C4-2B (cell line): Measurements from ENCODE around the gene CCDC9.

Experiments
- ZFX ChIP-seq: fragments of 450-650 bp; IDR thresholded peaks from 2 replicates; pipeline ENCODE4 v1.6.1; 2017
- TF ChIP-seq, protein P1 (sequence below): fragments of 450-650 bp; conservative IDR thresholded peaks from 2 replicates; pipeline ENCODE4 v1.5.1; 2017; ENCODE audit warnings: mild to moderate bottlenecking

DNA sequence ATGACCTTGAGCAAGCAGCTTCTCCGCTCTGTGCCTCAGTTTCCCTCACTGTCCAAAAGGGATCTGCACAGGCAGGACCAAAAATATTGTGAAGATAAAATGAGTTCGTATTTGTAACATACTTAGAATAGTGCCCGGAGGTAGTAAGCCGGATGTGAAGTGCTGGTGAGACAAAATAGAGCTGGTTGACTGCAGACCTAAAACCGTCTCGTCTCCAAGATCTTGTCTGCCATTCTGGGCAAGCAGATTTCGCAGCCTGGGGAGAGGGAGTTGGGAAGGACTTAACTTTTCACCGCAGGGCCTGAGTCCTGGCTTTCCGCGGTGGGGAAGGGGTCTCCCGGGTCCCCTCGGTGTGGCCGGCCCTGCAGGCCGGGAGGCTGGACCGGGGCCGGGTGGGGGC, 17.2 kb upstream of the CCDC9 start:
- TF ChIP-seq, protein P1, sequence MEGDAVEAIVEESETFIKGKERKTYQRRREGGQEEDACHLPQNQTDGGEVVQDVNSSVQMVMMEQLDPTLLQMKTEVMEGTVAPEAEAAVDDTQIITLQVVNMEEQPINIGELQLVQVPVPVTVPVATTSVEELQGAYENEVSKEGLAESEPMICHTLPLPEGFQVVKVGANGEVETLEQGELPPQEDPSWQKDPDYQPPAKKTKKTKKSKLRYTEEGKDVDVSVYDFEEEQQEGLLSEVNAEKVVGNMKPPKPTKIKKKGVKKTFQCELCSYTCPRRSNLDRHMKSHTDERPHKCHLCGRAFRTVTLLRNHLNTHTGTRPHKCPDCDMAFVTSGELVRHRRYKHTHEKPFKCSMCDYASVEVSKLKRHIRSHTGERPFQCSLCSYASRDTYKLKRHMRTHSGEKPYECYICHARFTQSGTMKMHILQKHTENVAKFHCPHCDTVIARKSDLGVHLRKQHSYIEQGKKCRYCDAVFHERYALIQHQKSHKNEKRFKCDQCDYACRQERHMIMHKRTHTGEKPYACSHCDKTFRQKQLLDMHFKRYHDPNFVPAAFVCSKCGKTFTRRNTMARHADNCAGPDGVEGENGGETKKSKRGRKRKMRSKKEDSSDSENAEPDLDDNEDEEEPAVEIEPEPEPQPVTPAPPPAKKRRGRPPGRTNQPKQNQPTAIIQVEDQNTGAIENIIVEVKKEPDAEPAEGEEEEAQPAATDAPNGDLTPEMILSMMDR, result no peak
- TF ChIP-seq ZFX, result no peak
